Measurements from ENCODE around the gene UQCC5. TPM values are rescaled to one million over a fixed set of nuclear protein-coding genes. Genes with fewer than 3 reads are reported as not detected.

Gene UQCC5
- polyA plus RNA-seq, 1 donor from 2014 or later = 20.5 TPM

- H3K36me3 ChIP-seq (ENCODE audit: insufficient read depth, low read length) = no peaks in the 10 kb centered on the region
- no peak overlapping the region for H3K4me2 ChIP-seq (ENCODE audit: low read length)
- no peaks in the 10 kb centered on the region for H3K9me2 ChIP-seq (ENCODE audit: insufficient read depth, low read length)
- H3K9ac ChIP-seq (ENCODE audit: low read length) = no peak overlapping the region
- TF ChIP-seq RAD21 (conservative IDR thresholded peaks at IDR 0.05) (no peak), EP300 (conservative IDR thresholded peaks at IDR 0.05; ENCODE audit: poor library complexity, severe bottlenecking) (no peak), SMC3 (conservative IDR thresholded peaks at IDR 0.05; ENCODE audit: poor library complexity) (no peak), POLR2AphosphoS5 (IDR thresholded peaks at IDR 0.05) (no peak), MXI1 (conservative IDR thresholded peaks at IDR 0.05; ENCODE audit: poor library complexity, severe bottlenecking) (no peak), TAF1 (IDR thresholded peaks at IDR 0.05; ENCODE audit: low read depth) (no peak), EZH2 (IDR thresholded peaks at IDR 0.05; ENCODE audit: borderline replicate concordance, insufficient read depth, low read length, poor library complexity, severe bottlenecking) (no peak)
- TF ChIP-seq, protein P1, sequence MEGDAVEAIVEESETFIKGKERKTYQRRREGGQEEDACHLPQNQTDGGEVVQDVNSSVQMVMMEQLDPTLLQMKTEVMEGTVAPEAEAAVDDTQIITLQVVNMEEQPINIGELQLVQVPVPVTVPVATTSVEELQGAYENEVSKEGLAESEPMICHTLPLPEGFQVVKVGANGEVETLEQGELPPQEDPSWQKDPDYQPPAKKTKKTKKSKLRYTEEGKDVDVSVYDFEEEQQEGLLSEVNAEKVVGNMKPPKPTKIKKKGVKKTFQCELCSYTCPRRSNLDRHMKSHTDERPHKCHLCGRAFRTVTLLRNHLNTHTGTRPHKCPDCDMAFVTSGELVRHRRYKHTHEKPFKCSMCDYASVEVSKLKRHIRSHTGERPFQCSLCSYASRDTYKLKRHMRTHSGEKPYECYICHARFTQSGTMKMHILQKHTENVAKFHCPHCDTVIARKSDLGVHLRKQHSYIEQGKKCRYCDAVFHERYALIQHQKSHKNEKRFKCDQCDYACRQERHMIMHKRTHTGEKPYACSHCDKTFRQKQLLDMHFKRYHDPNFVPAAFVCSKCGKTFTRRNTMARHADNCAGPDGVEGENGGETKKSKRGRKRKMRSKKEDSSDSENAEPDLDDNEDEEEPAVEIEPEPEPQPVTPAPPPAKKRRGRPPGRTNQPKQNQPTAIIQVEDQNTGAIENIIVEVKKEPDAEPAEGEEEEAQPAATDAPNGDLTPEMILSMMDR (IDR thresholded peaks at IDR 0.05; ENCODE audit: poor library complexity, severe bottlenecking) = no peak
- TF ChIP-seq, protein P2, sequence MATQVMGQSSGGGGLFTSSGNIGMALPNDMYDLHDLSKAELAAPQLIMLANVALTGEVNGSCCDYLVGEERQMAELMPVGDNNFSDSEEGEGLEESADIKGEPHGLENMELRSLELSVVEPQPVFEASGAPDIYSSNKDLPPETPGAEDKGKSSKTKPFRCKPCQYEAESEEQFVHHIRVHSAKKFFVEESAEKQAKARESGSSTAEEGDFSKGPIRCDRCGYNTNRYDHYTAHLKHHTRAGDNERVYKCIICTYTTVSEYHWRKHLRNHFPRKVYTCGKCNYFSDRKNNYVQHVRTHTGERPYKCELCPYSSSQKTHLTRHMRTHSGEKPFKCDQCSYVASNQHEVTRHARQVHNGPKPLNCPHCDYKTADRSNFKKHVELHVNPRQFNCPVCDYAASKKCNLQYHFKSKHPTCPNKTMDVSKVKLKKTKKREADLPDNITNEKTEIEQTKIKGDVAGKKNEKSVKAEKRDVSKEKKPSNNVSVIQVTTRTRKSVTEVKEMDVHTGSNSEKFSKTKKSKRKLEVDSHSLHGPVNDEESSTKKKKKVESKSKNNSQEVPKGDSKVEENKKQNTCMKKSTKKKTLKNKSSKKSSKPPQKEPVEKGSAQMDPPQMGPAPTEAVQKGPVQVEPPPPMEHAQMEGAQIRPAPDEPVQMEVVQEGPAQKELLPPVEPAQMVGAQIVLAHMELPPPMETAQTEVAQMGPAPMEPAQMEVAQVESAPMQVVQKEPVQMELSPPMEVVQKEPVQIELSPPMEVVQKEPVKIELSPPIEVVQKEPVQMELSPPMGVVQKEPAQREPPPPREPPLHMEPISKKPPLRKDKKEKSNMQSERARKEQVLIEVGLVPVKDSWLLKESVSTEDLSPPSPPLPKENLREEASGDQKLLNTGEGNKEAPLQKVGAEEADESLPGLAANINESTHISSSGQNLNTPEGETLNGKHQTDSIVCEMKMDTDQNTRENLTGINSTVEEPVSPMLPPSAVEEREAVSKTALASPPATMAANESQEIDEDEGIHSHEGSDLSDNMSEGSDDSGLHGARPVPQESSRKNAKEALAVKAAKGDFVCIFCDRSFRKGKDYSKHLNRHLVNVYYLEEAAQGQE (IDR thresholded peaks at IDR 0.05; ENCODE audit: borderline replicate concordance) = no peak
- no peak overlapping the region for H2AFZ ChIP-seq (ENCODE audit: low read depth, low read length)
- no peak overlapping the region for H3K4me3 ChIP-seq (ENCODE audit: low read length)
- H3K27ac ChIP-seq (ENCODE audit: low read length) = no peak overlapping the region
- no peaks in the 10 kb centered on the region for H3K79me2 ChIP-seq (replicated peaks; ENCODE audit: insufficient read depth, low read length)
- no peaks in the 10 kb centered on the region for H3K9me3 ChIP-seq (ENCODE audit: low read length)
- H3K27me3 ChIP-seq (ENCODE audit: insufficient read depth, low read depth, low read length) = no peaks in the 10 kb centered on the region
- H4K20me1 ChIP-seq (ENCODE audit: insufficient read depth) = no peaks in the 10 kb centered on the region
- H3F3A ChIP-seq (ENCODE audit: insufficient read depth, low read length, poor library complexity, severe bottlenecking) = no peaks in the 10 kb centered on the region
Measured at GRCh38 chr3:52492059-52492458, 44.3 kb upstream of the UQCC5 start.

GRCh38 chr3:52493232-52494017 lies 43.0 kb upstream of the UQCC5 start:
- Histone ChIP-seq H3F3A (ENCODE audit: insufficient read depth, low read length, poor library complexity, severe bottlenecking) (no peaks in the 10 kb centered on the region), H3K27me3 (ENCODE audit: insufficient read depth, low read depth, low read length) (no peaks in the 10 kb centered on the region), H3K4me2 (ENCODE audit: low read length) (no peak overlapping the region), H3K27ac (ENCODE audit: low read length) (no peak overlapping the region), H3K79me2 (replicated peaks; ENCODE audit: insufficient read depth, low read length) (no peaks in the 10 kb centered on the region), H4K20me1 (ENCODE audit: insufficient read depth) (no peaks in the 10 kb centered on the region), H3K4me3 (ENCODE audit: low read length) (no peak overlapping the region), H3K9ac (ENCODE audit: low read length) (no peak overlapping the region), H2AFZ (ENCODE audit: low read depth, low read length) (no peak overlapping the region), H3K9me2 (ENCODE audit: insufficient read depth, low read length) (no peaks in the 10 kb centered on the region), H3K9me3 (ENCODE audit: low read length) (no peaks in the 10 kb centered on the region), H3K36me3 (ENCODE audit: insufficient read depth, low read length) (no peaks in the 10 kb centered on the region)
- TF ChIP-seq EZH2 (IDR thresholded peaks at IDR 0.05; ENCODE audit: borderline replicate concordance, insufficient read depth, low read length, poor library complexity, severe bottlenecking) (no peak), MXI1 (conservative IDR thresholded peaks at IDR 0.05; ENCODE audit: poor library complexity, severe bottlenecking) (no peak), RAD21 (conservative IDR thresholded peaks at IDR 0.05) (no peak)
